M059J (cell line): ENCODE results near the gene S1PR2. TPM values are rescaled to one million over a fixed set of nuclear protein-coding genes. Genes with fewer than 3 reads are reported as not detected.
"Not testable (repeated sequence)": the region's sequence is repeated elsewhere in the genome, so short reads cannot be mapped to it uniquely, and the experiment has no call there.

Experiments
- DNase-seq: peaks from one replicate; pipeline ENCODE4 v3.0.0-alpha.2; 2012; ENCODE audit warnings: low read depth
- total RNA-seq: library from RNA; depleted of rRNA; stranded (reverse); fragments of >200 nt; shearing (Covaris generic); gene quantifications from 2 replicates; pipeline ENCODE4 v1.2.3, GENCODE V29; 2014; rRNA removed

Gene S1PR2
- total RNA-seq, 1 experiment from 2014 or later = 8.3 TPM

GRCh38 chr19:10191347-10191746 lies 39.8 kb downstream of the S1PR2 start:
- DNase-seq = peak; percentile 33

GRCh38 chr19:10190026-10190425 lies 41.1 kb downstream of the S1PR2 start:
- DNase-seq = no peak

- no peak for DNase-seq
These were observed 41.5 kb downstream of the S1PR2 start for GRCh38 chr19:10189616-10190015.

GRCh38 chr19:10187315-10187714 lies 43.8 kb downstream of the S1PR2 start:
- no peak for DNase-seq

- no peak for DNase-seq
These were observed 46.5 kb downstream of the S1PR2 start for GRCh38 chr19:10184636-10185035.

- DNase-seq = no peak
These were observed 47.2 kb downstream of the S1PR2 start for GRCh38 chr19:10183926-10184325.

- DNase-seq = no peak
These were observed 48.3 kb downstream of the S1PR2 start for GRCh38 chr19:10182847-10183246.

- DNase-seq = no peak
These were observed 49.1 kb downstream of the S1PR2 start for GRCh38 chr19:10182076-10182475.

GRCh38 chr19:10180459-10180858 lies 50.7 kb downstream of the S1PR2 start:
- DNase-seq = no peak

- DNase-seq = not testable (repeated sequence)
These were observed 51.1 kb downstream of the S1PR2 start for GRCh38 chr19:10180024-10180423.

GRCh38 chr19:10173527-10173926 lies 57.6 kb downstream of the S1PR2 start:
- DNase-seq = peak; percentile 72

Other genes with a start within 250 kb of the S1PR2 start
- not detected in 2 replicates for gene COL5A3, start 220.8 kb downstream of the S1PR2 start, total RNA-seq
- gene RDH8, start 217.8 kb downstream of the S1PR2 start, total RNA-seq = not detected in 2 replicates
- 80.9 and 98.9 TPM in 2 replicates for gene SHFL, start 145.0 kb downstream of the S1PR2 start, total RNA-seq
- 0.25 TPM in 1 of 2 replicates, not detected in the other for gene ANGPTL6, start 128.7 kb downstream of the S1PR2 start, total RNA-seq
- 20.9 and 25.0 TPM in 2 replicates for gene PPAN, start 125.0 kb downstream of the S1PR2 start, total RNA-seq
- gene P2RY11, start 119.6 kb downstream of the S1PR2 start, total RNA-seq = 0.96 and 6.5 TPM in 2 replicates
- 261 and 266 TPM in 2 replicates for gene EIF3G, start 111.4 kb downstream of the S1PR2 start, total RNA-seq
- gene DNMT1, start 36.4 kb downstream of the S1PR2 start, total RNA-seq = 199 and 263 TPM in 2 replicates
- 53.8 and 96.4 TPM in 2 replicates for gene MRPL4, start 20.9 kb upstream of the S1PR2 start, total RNA-seq
- 68.8 and 88.4 TPM in 2 replicates for gene ICAM1, start 39.8 kb upstream of the S1PR2 start, total RNA-seq
- gene ICAM4, start 55.6 kb upstream of the S1PR2 start, total RNA-seq = not detected in 2 replicates
- 4.4 and 6.1 TPM in 2 replicates for gene ICAM5, start 58.6 kb upstream of the S1PR2 start, total RNA-seq
- gene ZGLP1, start 78.5 kb upstream of the S1PR2 start, total RNA-seq = 0.94 TPM in 1 of 2 replicates, not detected in the other
- gene FDX2, start 84.7 kb upstream of the S1PR2 start, total RNA-seq = 26.7 and 37.9 TPM in 2 replicates
- 14.3 and 33.5 TPM in 2 replicates for gene RAVER1, start 102.2 kb upstream of the S1PR2 start, total RNA-seq
- gene ICAM3, start 108.3 kb upstream of the S1PR2 start, total RNA-seq = not detected in 2 replicates
- 88.7 and 89.3 TPM in 2 replicates for gene TYK2, start 149.2 kb upstream of the S1PR2 start, total RNA-seq
- gene CDC37, start 172.2 kb upstream of the S1PR2 start, total RNA-seq = 109 and 233 TPM in 2 replicates
- 0.81 and 2.3 TPM in 2 replicates for gene PDE4A, start 189.2 kb upstream of the S1PR2 start, total RNA-seq